NCI-H1694 (cell line): Measurements from ENCODE around the gene RRN3.
"Not testable (repeated sequence)": the region's sequence is repeated elsewhere in the genome, so short reads cannot be mapped to it uniquely, and the experiment has no call there.

ENCODE experiments used
- DNase-seq: peaks from one replicate; lab custom pipeline; 2025; lab: John Stamatoyannopoulos, UW

The RRN3 gene

DNA sequence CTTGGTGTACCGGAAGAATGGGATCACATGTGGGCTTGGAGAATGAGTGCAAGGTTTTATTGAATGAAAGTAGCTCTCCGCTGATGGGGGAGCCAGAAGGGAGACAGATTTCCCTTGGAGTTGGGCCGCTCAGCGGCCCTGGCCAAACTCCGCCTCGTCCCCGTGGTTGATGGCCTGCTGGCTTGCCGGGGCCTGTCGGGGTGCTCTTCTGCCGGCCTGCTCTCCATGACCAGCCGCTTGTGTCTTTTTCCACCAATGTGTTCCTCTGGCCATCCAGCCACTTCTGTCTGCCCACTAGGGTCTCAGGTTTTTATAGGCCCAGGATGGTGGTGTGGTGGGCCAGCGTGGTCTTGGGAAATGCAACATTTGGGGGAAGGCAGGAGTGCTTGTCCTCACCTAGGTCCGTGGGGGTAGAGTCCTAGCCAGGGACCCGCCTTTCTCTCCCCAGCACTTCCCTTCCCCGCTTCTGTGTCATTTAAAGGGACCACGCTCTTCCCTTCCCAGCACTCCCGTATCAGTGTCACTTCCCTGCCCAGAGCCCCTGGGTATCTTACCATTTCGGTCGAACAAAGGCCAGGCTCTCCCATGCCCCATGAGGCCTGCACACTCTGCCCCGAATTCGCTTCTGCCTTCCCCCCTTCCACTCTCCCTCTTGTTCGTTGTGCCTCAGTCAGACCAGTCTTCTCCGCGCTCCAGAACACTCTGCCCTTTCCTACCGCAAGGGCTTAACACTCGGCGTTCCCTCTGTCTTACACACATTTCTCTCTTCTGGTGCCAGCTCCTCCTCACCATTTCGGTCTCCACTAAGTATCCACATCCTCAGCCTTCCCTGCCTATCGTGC is 66.3 kb downstream of the RRN3 start:
- not testable (repeated sequence) for DNase-seq

DNA sequence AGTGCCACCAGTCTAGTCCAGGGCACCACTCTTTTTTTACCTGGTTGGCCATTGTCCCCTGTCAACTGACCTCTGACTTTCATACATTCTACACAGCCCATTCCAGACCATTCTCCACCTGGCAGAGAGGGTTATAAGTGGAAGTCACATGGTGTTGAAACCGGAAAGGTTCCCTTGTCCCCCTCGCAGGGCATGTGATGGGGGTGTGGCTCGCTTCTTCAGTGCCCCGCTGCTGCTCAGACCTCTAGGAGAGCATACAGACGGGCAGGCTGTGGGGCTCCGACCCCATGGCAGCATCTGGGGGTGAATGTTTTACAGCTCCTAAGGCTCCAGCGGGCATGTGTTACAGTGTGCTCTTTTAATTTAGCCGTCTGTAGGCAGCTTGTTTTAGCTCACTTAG is 67.0 kb downstream of the RRN3 start:
- not testable (repeated sequence) for DNase-seq

DNA sequence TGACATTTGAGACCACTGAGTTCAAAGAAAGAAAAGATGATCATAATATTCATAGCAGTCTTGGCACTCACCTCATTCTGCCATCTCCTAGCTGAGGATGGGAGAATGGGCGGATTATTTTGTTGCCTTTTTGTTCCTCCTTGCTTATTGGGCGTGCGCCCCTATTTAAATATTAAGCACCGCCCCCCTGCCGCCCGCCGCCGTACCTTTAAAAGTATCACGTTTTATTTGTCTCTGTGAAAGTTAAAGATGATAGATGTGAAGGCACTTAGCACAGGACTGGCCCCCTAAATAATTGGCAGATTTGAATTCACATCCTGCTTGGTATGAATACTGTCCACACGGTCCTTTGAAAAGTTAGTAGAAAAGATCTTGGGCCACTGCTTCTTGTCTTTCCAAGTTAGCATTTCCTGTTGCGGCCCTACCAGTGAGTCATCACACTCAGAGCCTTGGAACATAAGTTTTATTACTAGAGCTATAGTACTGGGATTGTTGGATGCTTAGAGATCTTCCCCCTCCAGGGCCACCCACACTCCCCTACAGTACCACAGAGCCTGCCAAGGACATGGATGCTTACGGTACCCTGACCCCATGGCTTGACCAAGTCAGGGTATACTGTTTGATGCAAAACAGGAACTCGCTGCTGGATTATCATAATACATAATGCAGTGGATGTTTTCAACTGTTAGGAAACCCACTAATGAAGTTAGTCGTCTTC is 68.7 kb downstream of the RRN3 start:
- DNase-seq: not testable (repeated sequence)

- DNase-seq: not testable (repeated sequence)
These were observed 69.2 kb downstream of the RRN3 start for GRCh38 chr16:15024858-15025199.

- DNase-seq: not testable (repeated sequence)
These were observed 70.5 kb downstream of the RRN3 start for GRCh38 chr16:15023381-15024077.

DNA sequence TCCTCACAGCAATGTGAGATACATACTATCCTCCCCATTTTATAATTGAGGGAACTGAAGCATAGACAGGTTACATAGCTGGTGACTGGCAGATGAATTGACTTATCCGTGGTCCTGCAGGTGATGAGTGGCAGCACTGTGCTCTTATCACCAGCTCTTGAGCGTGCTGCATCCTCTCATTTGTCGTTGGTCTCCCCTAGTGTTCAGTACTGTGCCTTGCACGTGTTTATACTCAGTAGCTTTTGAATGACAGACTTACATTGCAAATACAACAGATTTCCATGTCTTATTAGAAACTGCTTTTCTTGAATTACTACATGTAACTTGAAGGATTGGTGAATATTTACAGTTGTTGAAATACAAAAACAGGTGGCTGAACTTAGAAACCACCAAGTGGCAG is 71.9 kb downstream of the RRN3 start:
- peak; percentile 46 for DNase-seq

- DNase-seq: not testable (repeated sequence)
These were observed 72.6 kb downstream of the RRN3 start for GRCh38 chr16:15021429-15021828.

GRCh38 chr16:15016951-15017580 is 77.0 kb downstream of the RRN3 start:
- not testable (repeated sequence) for DNase-seq

DNA sequence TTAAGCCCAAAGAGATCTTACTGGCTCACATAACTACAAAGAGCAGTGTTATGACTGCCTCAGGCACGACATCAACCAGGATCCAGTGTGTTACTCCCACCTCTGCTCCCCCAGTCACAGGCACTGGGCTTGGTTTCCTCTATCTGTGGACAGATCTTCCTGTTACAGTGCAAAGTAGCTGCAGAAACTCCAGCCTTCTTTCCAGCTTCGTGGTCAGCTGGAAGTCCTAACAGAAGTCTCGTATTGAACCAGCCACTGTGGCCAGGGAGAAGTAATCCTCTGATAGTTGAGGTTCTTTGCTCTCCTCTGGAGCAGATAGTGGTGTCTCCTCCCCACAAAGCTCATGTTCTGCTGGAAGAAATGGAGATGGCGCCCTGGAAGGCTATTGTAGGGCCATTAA is 77.7 kb downstream of the RRN3 start:
- not testable (repeated sequence) for DNase-seq

GRCh38 chr16:15015671-15016070 is 78.4 kb downstream of the RRN3 start:
- DNase-seq: not testable (repeated sequence)

GRCh38 chr16:15012941-15013340 is 81.1 kb downstream of the RRN3 start:
- DNase-seq: not testable (repeated sequence)
